ENCODE results near the gene CLNK. TPM values are rescaled to one million over a fixed set of nuclear protein-coding genes. Genes with fewer than 3 reads are reported as not detected.

Gene CLNK
- total RNA-seq, 1 donor from 2014 or later, result not detected

DNA sequence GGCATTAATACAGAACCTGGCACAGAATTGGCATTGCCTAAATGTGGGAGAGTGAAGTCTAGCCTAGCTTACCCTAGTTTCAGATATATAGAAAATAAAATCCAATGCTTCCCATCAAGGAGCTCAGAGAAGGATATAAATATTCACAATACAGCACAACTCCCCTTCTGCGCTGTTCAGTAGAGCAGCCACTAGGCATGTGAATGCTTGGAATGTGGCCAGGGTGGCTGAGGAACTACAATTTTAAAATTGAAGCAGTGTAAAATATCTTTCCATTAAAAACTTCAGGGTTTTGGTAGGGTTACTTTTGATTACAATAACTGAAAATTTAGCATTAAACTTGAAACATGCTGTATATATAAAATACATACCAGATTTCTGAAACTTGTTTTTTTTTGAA lies 246.8 kb downstream of the CLNK start:
- Mint-ChIP-seq H3K4me3 (no peak overlapping the region), H3K27me3 (no peaks in the 10 kb centered on the region), H3K4me1 (ENCODE audit: unreplicated experiment) (peaks cover 10% of the 10 kb centered on the region), H3K36me3 (peaks cover 28% of the 10 kb centered on the region), H3K27ac (no peak overlapping the region), H3K9me3 (peaks cover 8% of the 10 kb centered on the region)
- no peak for DNase-seq (ENCODE audit: extremely low spot score, unreplicated experiment)
- TF ChIP-seq, protein P1, sequence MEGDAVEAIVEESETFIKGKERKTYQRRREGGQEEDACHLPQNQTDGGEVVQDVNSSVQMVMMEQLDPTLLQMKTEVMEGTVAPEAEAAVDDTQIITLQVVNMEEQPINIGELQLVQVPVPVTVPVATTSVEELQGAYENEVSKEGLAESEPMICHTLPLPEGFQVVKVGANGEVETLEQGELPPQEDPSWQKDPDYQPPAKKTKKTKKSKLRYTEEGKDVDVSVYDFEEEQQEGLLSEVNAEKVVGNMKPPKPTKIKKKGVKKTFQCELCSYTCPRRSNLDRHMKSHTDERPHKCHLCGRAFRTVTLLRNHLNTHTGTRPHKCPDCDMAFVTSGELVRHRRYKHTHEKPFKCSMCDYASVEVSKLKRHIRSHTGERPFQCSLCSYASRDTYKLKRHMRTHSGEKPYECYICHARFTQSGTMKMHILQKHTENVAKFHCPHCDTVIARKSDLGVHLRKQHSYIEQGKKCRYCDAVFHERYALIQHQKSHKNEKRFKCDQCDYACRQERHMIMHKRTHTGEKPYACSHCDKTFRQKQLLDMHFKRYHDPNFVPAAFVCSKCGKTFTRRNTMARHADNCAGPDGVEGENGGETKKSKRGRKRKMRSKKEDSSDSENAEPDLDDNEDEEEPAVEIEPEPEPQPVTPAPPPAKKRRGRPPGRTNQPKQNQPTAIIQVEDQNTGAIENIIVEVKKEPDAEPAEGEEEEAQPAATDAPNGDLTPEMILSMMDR (conservative IDR thresholded peaks at IDR 0.05), result no peak

Other genes with a start within 250 kb of the CLNK start
- gene ZNF518B, start 227.3 kb downstream of the CLNK start, total RNA-seq (ENCODE audit: low replicate concordance), result 37.6 and 44.0 TPM in 2 replicates